HepG2 (cell line): ENCODE data around the gene KRABD2.

Experiments used
- ATAC-seq: fragments of 200-7000 bp; cut with Tn5 transposase; 3 replicates; pipeline ENCODE4 v1.9.1; 2020; ENCODE audit warnings: mild to moderate bottlenecking, moderate library complexity
- BruUV-seq: library from RNA; stranded (reverse); fragments of 400-500 nt; replicated peaks from 2 replicates; lab custom pipeline; 2021; lab: Mats Ljungman, UMichigan
- CTCF ChIA-PET: fragments of 300-600 bp; formaldehyde crosslinking; extraction: SDS; loops from one replicate; lab custom pipeline; 2021; ENCODE audit warnings: low total read pairs, inconsistent platforms, low intra/inter-chr PET ratio; lab: Yijun Ruan, JAX
- POLR2A ChIA-PET: fragments of 350-600 bp; sonication (Branson Sonifier 250); formaldehyde crosslinking; loops from one replicate; lab custom pipeline; 2020; ENCODE audit warnings: antibody characterized with exemption, inconsistent platforms; lab: Yijun Ruan, JAX
- DNase-seq: peaks from one replicate; pipeline ENCODE4 v3.0.0-alpha.2; 2015; ENCODE audit warnings: low spot score
- FAIRE-seq: peaks from 3 replicates; lab custom pipeline; 2011; peaks lifted over from hg19 to GRCh38; lab: Jason Lieb, UNC
- H2AFZ ChIP-seq: one replicate; pipeline ENCODE4 v1.6.1; 2011; ENCODE audit warnings: low read length, inconsistent platforms
- H3K27ac ChIP-seq: fragments of 300-600 bp; 3 replicates; pipeline ENCODE4 v1.8.0; 2011; ENCODE audit warnings: mixed run types, mild to moderate bottlenecking, mixed read lengths, low read length, inconsistent platforms; ENCODE audit not compliant: insufficient read depth; ENCODE audit errors: extremely low read length
- H3K27me3 ChIP-seq, 2 experiments: fragments of 200-600 bp in 1 of 2; 2 replicates in 1 of 2; 3 replicates in 1 of 2; pipeline versions ENCODE4 v1.6.0 to v1.8.0; 2011; ENCODE audit warnings: low read length in 2 of 2, mild to moderate bottlenecking in 2 of 2, moderate library complexity in 2 of 2, inconsistent platforms in 1 of 2; ENCODE audit not compliant: insufficient read depth in 2 of 2, control insufficient read depth in 1 of 2
- H3K36me3 ChIP-seq, 2 experiments: fragments of 200-600 bp in 1 of 2; replicated peaks in 1 of 2; 2 replicates in 1 of 2; 3 replicates in 1 of 2; pipeline versions ENCODE4 v1.5.1 to v1.8.0; 2011; ENCODE audit warnings: low read length in 2 of 2, inconsistent platforms in 1 of 2; ENCODE audit not compliant: insufficient read depth in 2 of 2, control insufficient read depth in 1 of 2
- H3K4me1 ChIP-seq: 2 replicates; pipeline ENCODE4 v1.5.1; 2012; ENCODE audit warnings: low read length, inconsistent platforms; ENCODE audit not compliant: insufficient read depth
- H3K4me2 ChIP-seq: 2 replicates; pipeline ENCODE4 v1.6.0; 2011; ENCODE audit warnings: low read depth, low read length, inconsistent platforms
- H3K4me3 ChIP-seq, 3 experiments: fragments of 200-600 bp in 1 of 3; sonication (generic), shearing (Covaris generic) in 1 of 3; replicated peaks in 1 of 3; 2 replicates each; pipeline ENCODE4 v1.5.1; 2011 to 2016; ENCODE audit warnings: low read length in 3 of 3, inconsistent platforms in 2 of 3, low read depth in 2 of 3, mild to moderate bottlenecking in 2 of 3, control low read depth in 1 of 3, mixed read lengths in 1 of 3; ENCODE audit not compliant: insufficient read depth in 1 of 3
- H3K79me2 ChIP-seq: one replicate; pipeline ENCODE4 v1.6.1; 2011; ENCODE audit warnings: low read length, inconsistent platforms; ENCODE audit not compliant: insufficient read depth
- H3K9ac ChIP-seq: 2 replicates; pipeline ENCODE4 v1.6.0; 2011; ENCODE audit warnings: mild to moderate bottlenecking, low read depth, low read length, inconsistent platforms; ENCODE audit not compliant: insufficient read depth
- H3K9me3 ChIP-seq: 2 replicates; pipeline ENCODE4 v1.5.1; 2012; ENCODE audit warnings: mild to moderate bottlenecking, low read length
- H4K20me1 ChIP-seq: 2 replicates; pipeline ENCODE4 v1.6.0; 2011; ENCODE audit warnings: inconsistent platforms, mild to moderate bottlenecking, low read length, moderate library complexity; ENCODE audit not compliant: insufficient read depth
- DBP ChIP-seq: sonication (generic); formaldehyde crosslinking; IDR thresholded peaks from 2 replicates; pipeline ENCODE4 v1.4.0; 2020; ENCODE audit warnings: missing genetic modification reagents; ENCODE audit errors: not compliant biosample characterization
- HDAC1 ChIP-seq: sonication (generic); formaldehyde crosslinking; IDR thresholded peaks from 2 replicates; pipeline ENCODE4 v1.5.1; 2020; ENCODE audit warnings: mild to moderate bottlenecking, missing genetic modification reagents
- PBX3 ChIP-seq: sonication (generic); formaldehyde crosslinking; IDR thresholded peaks from 2 replicates; pipeline ENCODE4 v1.8.1; 2023; ENCODE audit warnings: missing genetic modification reagents, inconsistent platforms, borderline replicate concordance
- ZC3H4 ChIP-seq: sonication (generic); formaldehyde crosslinking; IDR thresholded peaks from 2 replicates; pipeline ENCODE4 v1.4.0; 2020; ENCODE audit warnings: missing genetic modification reagents, borderline replicate concordance
- ZFP90 ChIP-seq: sonication (generic); formaldehyde crosslinking; IDR thresholded peaks from 2 replicates; pipeline ENCODE4 v1.8.0; 2022; ENCODE audit warnings: missing genetic modification reagents, mild to moderate bottlenecking, inconsistent platforms, borderline replicate concordance
- ZNF260 ChIP-seq: sonication (generic); formaldehyde crosslinking; IDR thresholded peaks from 2 replicates; pipeline ENCODE4 v1.4.0; 2020; ENCODE audit warnings: missing genetic modification reagents, low read depth, mild to moderate bottlenecking, borderline replicate concordance
- ZNF274 ChIP-seq: sonication (generic); formaldehyde crosslinking; IDR thresholded peaks from 2 replicates; pipeline ENCODE4 v1.5.1; 2020; ENCODE audit warnings: mild to moderate bottlenecking, missing genetic modification reagents
- ZNF766 ChIP-seq: sonication (generic); formaldehyde crosslinking; IDR thresholded peaks from 2 replicates; pipeline ENCODE4 v1.5.0; 2020; ENCODE audit warnings: missing genetic modification reagents, borderline replicate concordance
- WGBS: methylation state at CpG from one replicate; pipeline ENCODE4 v1.1.6; 2017; ENCODE audit warnings: low lambda C conversion rate; 5-methylcytosine and 5-hydroxymethylcytosine counted together
- in situ Hi-C: cut with HindIII; loops from 2 replicates; pipeline ENCODE4 v1.10.0; 2017; ENCODE audit warnings: low pct_unique_long_range_greater_than_20kb; ENCODE audit not compliant: extremely low pct_ligation_motif_present
- intact Hi-C: fragments of 100-400 bp; cut with micrococcal nuclease; formaldehyde crosslinking; loops from one replicate; pipeline ENCODE4 v1.10.0; 2022; ENCODE audit not compliant: unreplicated experiment

KRABD2 gene

GRCh38 chr17:8368193-8368592 lies 8.3 kb downstream of the KRABD2 start:
- CTCF ChIA-PET = no interaction called here
- no peak overlapping the region for H2AFZ ChIP-seq

More at GRCh38 chr17:8368193-8368592, 8.3 kb downstream of the KRABD2 start:
- WGBS = 73% methylated on average over 3 of the region's 3 CpGs
- no peaks in the 10 kb centered on the region for H3K9me3 ChIP-seq
- no peak overlapping the region for H3K9ac ChIP-seq
- H3K4me1 ChIP-seq = no peaks in the 10 kb centered on the region
- H3K27ac ChIP-seq = no peak overlapping the region
- no peak for DNase-seq
- TF ChIP-seq PBX3 (CRISPR knock-in tag) (no peak), DBP (CRISPR knock-in tag) (no peak), ZNF260 (CRISPR knock-in tag) (no peak), ZNF766 (CRISPR knock-in tag) (no peak), HDAC1 (no peak), ZC3H4 (CRISPR knock-in tag) (no peak), ZNF274 (CRISPR knock-in tag) (no peak), ZFP90 (no peak)
- TF ChIP-seq, all 625 proteins: peak for 0
- BruUV-seq = no TSS peak
- Histone ChIP-seq H3K4me2 (no peak overlapping the region), H3K79me2 (no peaks in the 10 kb centered on the region), H4K20me1 (no peaks in the 10 kb centered on the region), H3K27me3 (no peaks in the 10 kb centered on the region), H3K4me3 (no peak overlapping the region), H3K36me3 (peaks cover 2 to 9% of the 10 kb centered on the region in 2 experiments; a peak in 3 of 5 replicates)
- FAIRE-seq (no peak), ATAC-seq (no peak)
- in situ Hi-C loops (no loop called here), intact Hi-C loops (no loop called here)
- POLR2A ChIA-PET = no interaction called here
